OCI-LY7 (cell line): ENCODE results near the gene SSRP1.

Experiments used
- EZH2phosphoT487 ChIP-seq: fragments of 200-600 bp; sonication (generic); IDR thresholded peaks from 2 replicates; pipeline ENCODE4 v1.6.1; 2018; ENCODE audit warnings: low read depth, borderline replicate concordance, mild to moderate bottlenecking, mixed run types, antibody characterized with exemption, low read length, moderate library complexity, mixed read lengths
- TF ChIP-seq, protein P1 (sequence below): fragments of 200-600 bp; sonication (generic); conservative IDR thresholded peaks from 2 replicates; pipeline ENCODE4 v1.5.1; 2014; ENCODE audit warnings: mild to moderate bottlenecking, antibody characterized with exemption, low read length, moderate library complexity, mixed read lengths

DNA sequence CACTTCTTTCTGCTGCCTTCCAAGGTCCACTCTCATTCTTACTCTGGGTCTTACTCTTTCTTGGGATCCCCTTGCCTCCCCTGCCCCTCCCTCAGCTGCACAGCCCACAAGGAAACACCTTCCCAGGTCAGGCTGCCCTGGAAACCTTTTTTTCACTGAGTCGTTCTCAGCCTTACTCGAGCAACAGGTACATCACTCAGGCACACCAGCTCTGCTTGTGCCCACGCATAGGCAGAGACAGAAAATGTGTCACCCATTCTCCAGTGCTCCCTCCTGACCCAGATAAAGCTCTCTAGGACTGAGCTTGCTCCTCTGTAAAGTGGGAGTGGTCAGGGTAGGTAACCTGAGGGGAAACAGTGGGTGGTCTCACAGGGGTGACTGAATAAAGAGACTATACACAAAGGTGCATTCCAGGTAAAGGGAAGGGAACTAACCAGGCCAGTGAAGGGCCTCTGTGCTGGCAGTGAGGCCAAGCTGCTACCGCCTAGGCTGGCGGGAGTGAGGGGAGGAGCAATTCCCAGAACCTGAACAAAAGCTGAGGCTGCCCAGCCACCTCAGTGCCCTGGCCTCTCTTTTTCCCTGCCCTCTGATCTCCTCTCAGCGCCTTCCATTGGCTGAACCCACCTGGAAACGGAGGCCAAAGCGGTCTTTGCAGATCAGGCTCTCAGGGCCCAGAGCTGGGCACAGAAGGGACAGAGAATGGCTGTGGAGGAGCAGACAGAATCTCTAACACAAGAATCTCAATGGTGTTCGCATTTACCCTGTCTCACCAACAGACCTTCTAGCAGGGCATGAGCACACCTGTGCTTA is 29.4 kb upstream of the SSRP1 start:
- TF ChIP-seq EZH2phosphoT487, result no peak
- TF ChIP-seq, protein P1, sequence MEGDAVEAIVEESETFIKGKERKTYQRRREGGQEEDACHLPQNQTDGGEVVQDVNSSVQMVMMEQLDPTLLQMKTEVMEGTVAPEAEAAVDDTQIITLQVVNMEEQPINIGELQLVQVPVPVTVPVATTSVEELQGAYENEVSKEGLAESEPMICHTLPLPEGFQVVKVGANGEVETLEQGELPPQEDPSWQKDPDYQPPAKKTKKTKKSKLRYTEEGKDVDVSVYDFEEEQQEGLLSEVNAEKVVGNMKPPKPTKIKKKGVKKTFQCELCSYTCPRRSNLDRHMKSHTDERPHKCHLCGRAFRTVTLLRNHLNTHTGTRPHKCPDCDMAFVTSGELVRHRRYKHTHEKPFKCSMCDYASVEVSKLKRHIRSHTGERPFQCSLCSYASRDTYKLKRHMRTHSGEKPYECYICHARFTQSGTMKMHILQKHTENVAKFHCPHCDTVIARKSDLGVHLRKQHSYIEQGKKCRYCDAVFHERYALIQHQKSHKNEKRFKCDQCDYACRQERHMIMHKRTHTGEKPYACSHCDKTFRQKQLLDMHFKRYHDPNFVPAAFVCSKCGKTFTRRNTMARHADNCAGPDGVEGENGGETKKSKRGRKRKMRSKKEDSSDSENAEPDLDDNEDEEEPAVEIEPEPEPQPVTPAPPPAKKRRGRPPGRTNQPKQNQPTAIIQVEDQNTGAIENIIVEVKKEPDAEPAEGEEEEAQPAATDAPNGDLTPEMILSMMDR, result no peak
